HEK293T (cell line): ENCODE data around the gene PXK.

Source experiments
- CTCF ChIA-PET: fragments of 350-600 bp; formaldehyde crosslinking; extraction: SDS; loops from one replicate; lab custom pipeline; 2021; ENCODE audit warnings: antibody characterized with exemption, inconsistent platforms; lab: Yijun Ruan, JAX
- POLR2A ChIA-PET: fragments of 350-600 bp; formaldehyde crosslinking; extraction: SDS; loops from one replicate; lab custom pipeline; 2020; ENCODE audit warnings: antibody characterized with exemption, inconsistent platforms; lab: Yijun Ruan, JAX
- DNase-seq: peaks from one replicate; pipeline ENCODE4 v3.0.0; 2012; ENCODE audit warnings: mixed read lengths; ENCODE audit errors: extremely low spot score
- ARNT ChIP-seq: fragments of 450-650 bp; IDR thresholded peaks from 2 replicates; pipeline ENCODE4 v1.6.1; 2017; ENCODE audit warnings: mild to moderate bottlenecking
- BHLHE40 ChIP-seq: fragments of 450-650 bp; IDR thresholded peaks from 2 replicates; pipeline ENCODE4 v1.6.1; 2016; ENCODE audit warnings: mild to moderate bottlenecking, moderate library complexity, borderline replicate concordance
- CTBP1 ChIP-seq: fragments of 450-650 bp; IDR thresholded peaks from 2 replicates; pipeline ENCODE4 v1.6.1; 2016; ENCODE audit warnings: borderline replicate concordance
- ELF4 ChIP-seq: fragments of 450-650 bp; IDR thresholded peaks from 2 replicates; pipeline ENCODE4 v1.6.1; 2017; ENCODE audit warnings: antibody characterized with exemption
- FOXA1 ChIP-seq: fragments of 450-650 bp; IDR thresholded peaks from 2 replicates; pipeline ENCODE4 v1.6.1; 2016; ENCODE audit warnings: mild to moderate bottlenecking
- FOXK2 ChIP-seq: fragments of 450-650 bp; IDR thresholded peaks from 2 replicates; pipeline ENCODE4 v1.6.1; 2016; ENCODE audit warnings: mild to moderate bottlenecking
- FOXM1 ChIP-seq: fragments of 450-650 bp; IDR thresholded peaks from 2 replicates; pipeline ENCODE4 v1.6.1; 2017; ENCODE audit warnings: mild to moderate bottlenecking, borderline replicate concordance
- HDGF ChIP-seq: fragments of 450-650 bp; IDR thresholded peaks from 2 replicates; pipeline ENCODE4 v1.6.1; 2017; ENCODE audit warnings: antibody characterized with exemption, borderline replicate concordance
- L3MBTL2 ChIP-seq: fragments of 450-650 bp; conservative IDR thresholded peaks from 2 replicates; pipeline ENCODE4 v1.6.1; 2016; ENCODE audit warnings: mild to moderate bottlenecking
- LEF1 ChIP-seq: fragments of 450-650 bp; IDR thresholded peaks from 2 replicates; pipeline ENCODE4 v1.6.1; 2017; ENCODE audit warnings: mild to moderate bottlenecking, borderline replicate concordance
- NFRKB ChIP-seq: fragments of 450-650 bp; IDR thresholded peaks from 2 replicates; pipeline ENCODE4 v1.6.1; 2016; ENCODE audit warnings: mild to moderate bottlenecking, moderate library complexity
- SP1 ChIP-seq: fragments of 450-650 bp; IDR thresholded peaks from 2 replicates; pipeline ENCODE4 v1.6.1; 2017
- SUZ12 ChIP-seq: fragments of 450-650 bp; IDR thresholded peaks from 2 replicates; pipeline ENCODE4 v1.6.1; 2016; ENCODE audit warnings: mild to moderate bottlenecking
- TARDBP ChIP-seq: fragments of 450-650 bp; IDR thresholded peaks from 2 replicates; pipeline ENCODE4 v1.6.1; 2016
- ZNF384 ChIP-seq: fragments of 450-650 bp; IDR thresholded peaks from 2 replicates; pipeline ENCODE4 v1.6.1; 2016
- TF ChIP-seq, protein P1 (sequence below): fragments of 450-650 bp; IDR thresholded peaks from 2 replicates; pipeline ENCODE4 v1.6.1; 2016

Gene PXK

DNA sequence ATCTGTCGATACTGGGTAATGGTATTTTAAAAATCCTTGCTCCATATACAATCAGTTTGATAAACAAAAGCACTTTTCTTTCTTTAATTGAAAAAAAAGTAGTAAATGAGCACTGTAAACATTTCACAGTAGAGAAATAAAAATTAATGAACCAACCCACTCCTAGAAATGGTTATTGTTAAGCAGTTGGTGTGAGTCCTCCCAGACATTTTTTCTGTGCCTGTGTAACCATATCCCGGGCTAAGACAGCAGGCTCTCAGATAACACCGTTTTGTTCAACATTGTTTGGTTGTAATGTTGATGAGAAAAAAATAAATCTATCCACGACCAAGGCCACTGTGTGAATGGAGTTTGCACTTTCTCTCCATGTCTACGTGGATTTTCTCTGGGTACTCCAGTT, 42.6 kb downstream of the PXK start:
- no peak for TF ChIP-seq SUZ12
- no peak for TF ChIP-seq LEF1
- TF ChIP-seq, protein P1, sequence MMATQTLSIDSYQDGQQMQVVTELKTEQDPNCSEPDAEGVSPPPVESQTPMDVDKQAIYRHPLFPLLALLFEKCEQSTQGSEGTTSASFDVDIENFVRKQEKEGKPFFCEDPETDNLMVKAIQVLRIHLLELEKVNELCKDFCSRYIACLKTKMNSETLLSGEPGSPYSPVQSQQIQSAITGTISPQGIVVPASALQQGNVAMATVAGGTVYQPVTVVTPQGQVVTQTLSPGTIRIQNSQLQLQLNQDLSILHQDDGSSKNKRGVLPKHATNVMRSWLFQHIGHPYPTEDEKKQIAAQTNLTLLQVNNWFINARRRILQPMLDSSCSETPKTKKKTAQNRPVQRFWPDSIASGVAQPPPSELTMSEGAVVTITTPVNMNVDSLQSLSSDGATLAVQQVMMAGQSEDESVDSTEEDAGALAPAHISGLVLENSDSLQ, result no peak
- TF ChIP-seq ELF4, result no peak
- DNase-seq, result no peak
- ChIA-PET POLR2A (no interaction called here), CTCF (no interaction called here)

DNA sequence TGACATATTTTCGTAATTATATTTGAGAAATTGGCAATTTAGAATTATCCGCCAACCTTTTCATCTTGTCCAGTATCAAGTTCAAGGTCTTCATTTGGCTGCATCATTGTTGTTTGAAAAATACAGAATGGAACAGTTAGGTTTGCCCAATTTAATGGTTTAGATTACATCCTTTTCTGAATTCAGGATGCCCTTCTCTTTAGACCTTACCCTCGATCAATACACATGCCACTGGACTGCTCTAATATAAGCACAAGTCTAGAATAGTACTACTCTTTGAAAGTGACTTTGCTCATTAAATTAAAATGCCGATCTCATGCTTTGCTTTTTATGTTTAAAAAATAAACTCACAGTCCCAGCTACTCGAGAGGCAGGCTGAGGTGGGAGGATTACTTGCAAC, 44.5 kb downstream of the PXK start:
- POLR2A ChIA-PET, result no interaction called here
- no peak for DNase-seq
- CTCF ChIA-PET, result interaction anchor here (0.6 kb wide), 1 partner anchor 73 kb away, joined by 3 read pairs; no protein-coding TSS in a partner anchor
- TF ChIP-seq SUZ12 (no peak), SP1 (no peak), FOXA1 (no peak), FOXK2 (no peak), FOXM1 (no peak), NFRKB (no peak), BHLHE40 (no peak), L3MBTL2 (no peak), CTBP1 (no peak), ARNT (no peak), HDGF (no peak)
- TF ChIP-seq, protein P1, result no peak

DNA sequence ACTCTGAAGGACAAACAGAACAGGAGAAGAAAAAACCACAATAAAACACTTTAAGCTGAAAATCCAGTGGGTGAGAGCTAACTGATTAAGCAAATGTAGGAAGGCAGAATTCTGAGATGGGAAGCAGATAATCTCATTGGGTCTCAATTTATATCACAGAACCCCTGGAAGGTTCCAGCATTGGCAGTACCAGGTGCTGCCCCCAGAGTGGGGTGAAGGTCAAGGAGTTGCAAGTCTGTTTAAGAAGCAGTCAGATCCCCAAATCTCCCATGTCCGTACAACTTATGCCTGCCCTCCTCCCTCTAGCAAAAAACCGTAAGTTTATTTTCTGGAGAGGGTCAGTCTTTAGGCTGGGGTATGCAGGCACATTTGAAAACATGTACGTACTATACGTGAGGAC, 45.1 kb downstream of the PXK start:
- no peak for DNase-seq
- ChIA-PET CTCF (interaction anchor here (0.6 kb wide), 1 partner anchor 73 kb away, joined by 3 read pairs; no protein-coding TSS in a partner anchor), POLR2A (no interaction called here)
- TF ChIP-seq FOXA1, result no peak

DNA sequence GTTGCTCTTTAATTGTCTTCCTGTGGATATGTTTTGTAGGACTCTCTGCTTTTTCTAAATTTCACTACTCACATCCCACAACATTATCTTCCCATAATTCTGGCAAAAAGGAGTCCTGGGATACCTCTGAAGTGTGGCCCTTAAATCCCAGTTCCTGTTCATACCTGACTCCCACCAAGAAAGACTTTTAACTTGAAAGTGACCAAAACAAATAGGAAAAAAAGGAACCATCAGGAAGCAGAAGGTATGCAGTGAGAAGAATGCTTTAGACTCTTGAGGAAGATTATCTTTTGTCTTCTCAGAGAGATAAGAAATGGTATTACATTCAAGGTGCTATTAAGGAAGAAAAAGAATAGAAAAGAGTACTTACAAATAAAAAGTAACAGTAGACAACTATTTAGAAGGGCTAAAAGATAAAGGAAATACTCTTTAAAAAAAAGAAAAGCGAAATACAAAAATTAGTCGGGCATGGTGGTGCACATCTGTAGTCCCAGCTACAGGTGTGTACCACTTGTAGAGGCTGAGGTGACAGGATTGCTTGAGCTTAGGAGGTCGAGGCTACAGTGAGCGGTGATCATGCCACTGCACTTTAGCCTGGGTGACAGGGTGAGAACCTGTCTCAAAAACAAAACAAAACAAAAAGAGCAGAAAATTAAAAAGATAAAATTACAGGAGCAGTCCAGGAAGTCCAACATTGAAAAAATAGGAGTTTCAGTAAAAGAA, 46.8 kb downstream of the PXK start:
- no peak for DNase-seq
- CTCF ChIA-PET, result no interaction called here
- POLR2A ChIA-PET, result no interaction called here
- no peak for TF ChIP-seq FOXA1
- TF ChIP-seq NFRKB, result no peak

DNA sequence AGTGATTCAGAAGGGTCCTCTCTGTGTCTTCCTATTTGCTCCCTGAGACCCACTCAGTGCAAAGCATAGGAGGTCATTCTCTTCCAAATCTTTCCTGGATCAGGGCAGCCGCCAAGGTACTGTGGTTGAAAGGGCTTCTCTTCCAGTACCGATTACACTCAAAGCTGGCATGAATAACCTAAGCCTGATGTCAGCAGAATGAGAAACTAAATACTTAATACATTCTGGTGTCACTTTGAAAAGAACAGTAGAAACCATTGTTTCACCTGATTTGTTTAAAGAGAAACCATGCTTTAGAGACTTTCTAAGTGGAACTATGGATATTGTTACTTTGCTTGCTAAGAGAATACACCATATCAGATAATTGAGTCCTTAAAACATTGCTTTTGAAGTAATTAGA, 50.8 kb downstream of the PXK start:
- no peak for DNase-seq
- CTCF ChIA-PET, result no interaction called here

DNA sequence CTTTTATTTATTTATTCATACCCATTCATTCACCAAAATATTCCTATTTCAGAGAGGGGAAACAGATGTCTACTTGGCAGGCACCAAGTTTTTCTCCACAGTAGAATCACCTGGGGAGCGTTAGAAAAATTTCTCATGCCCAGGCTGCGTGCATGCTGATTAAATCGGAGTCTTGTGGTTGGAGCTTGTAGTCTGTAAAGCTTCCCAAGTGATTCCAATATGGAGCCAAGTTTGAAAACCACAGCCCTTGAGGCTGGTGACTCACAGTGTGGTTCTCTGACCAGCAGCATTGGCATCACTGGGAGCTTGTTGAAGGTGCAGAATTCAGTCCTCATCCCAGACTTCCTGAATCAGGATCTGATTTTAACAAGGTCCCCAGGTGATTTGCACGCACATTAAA, 51.2 kb downstream of the PXK start:
- no peak for DNase-seq
- ChIA-PET POLR2A (no interaction called here), CTCF (no interaction called here)
- TF ChIP-seq SUZ12 (no peak), NFRKB (no peak), FOXM1 (no peak), BHLHE40 (no peak), FOXA1 (no peak), CTBP1 (no peak), ELF4 (no peak), ZNF384 (no peak), L3MBTL2 (no peak), ARNT (no peak), HDGF (no peak), LEF1 (no peak), SP1 (no peak), TARDBP (no peak), FOXK2 (no peak)
- TF ChIP-seq, protein P1, result no peak

More for the DNA sequence above, 50.8 kb downstream of the PXK start:
- POLR2A ChIA-PET, result no interaction called here
- TF ChIP-seq, protein P1, result no peak
- TF ChIP-seq ELF4, result no peak
- no peak for TF ChIP-seq ARNT
- TF ChIP-seq NFRKB, result no peak
- no peak for TF ChIP-seq BHLHE40
